ENCODE data around the gene GRK4. TPM values are rescaled to one million over a fixed set of nuclear protein-coding genes. Genes with fewer than 3 reads are reported as not detected.
"Not testable (repeated sequence)": the region's sequence is repeated elsewhere in the genome, so short reads cannot be mapped to it uniquely, and the experiment has no call there.

Gene GRK4
- total RNA-seq, result 1 to 10 TPM; 2.2 to 2.6 TPM

DNA sequence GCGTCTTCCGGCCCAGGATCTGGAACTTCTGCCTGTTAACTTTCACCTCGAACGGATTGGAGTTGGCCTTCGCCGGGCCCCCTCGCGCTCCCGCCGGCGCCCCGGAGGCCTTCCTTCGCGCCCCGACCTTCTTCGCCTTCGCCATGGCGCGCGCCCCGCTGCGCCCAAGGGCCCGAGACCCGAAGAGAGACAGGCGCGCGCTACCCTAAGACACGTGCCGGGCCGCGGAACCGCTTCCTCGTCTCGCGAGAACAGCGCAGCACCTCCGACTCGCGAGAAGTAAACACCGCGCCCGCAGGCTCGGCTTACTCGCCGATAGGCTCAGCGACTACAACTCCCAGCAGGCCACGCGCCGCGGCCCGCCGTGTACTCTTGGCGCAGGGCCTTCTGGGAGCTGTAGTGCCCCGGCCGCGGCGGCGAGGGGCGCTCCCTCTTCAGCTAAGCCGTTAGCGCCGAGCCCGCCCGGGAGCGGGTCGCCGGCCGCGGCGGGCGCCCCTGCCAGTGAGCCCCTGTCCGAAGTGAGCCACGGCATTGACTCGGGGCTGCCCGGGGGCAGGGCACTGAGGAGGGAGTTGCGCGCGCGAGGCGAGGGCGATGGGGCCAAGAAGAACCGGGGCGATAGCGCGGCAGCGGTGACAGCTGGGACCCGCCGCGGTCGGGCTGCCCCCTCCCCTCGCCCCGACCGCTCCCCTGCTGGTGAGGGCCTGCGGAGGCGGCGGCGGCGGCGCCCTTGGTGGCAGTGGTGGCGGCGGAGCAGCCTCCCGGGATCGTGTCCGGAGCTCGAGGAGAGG, at the start of gene GRK4, which contains the start of gene NOP14:
Gene GRK4, plus strand, starts transcription at position 397 of the 791 bp plus-strand sequence. CDS start 500 bp downstream, outside the sequence.
Gene NOP14, minus strand, starts transcription at position 232 of the 791 bp plus-strand sequence. Its CDS starts 87 bp downstream, at position 145.
- Mint-ChIP-seq H3K9me3 (ENCODE audit: insufficient read depth) (no peaks in the 10 kb centered on the region), H3K36me3 (ENCODE audit: low read depth) (peaks cover 16% of the 10 kb centered on the region), H3K4me3 (peak within 1 kb of the TSS; percentile 74), H3K4me1 (ENCODE audit: low read depth) (peaks cover 38% of the 10 kb centered on the region), H3K27ac (peak within 1 kb of the TSS; percentile 95), H3K27me3 (ENCODE audit: low read depth) (no peaks in the 10 kb centered on the region)
- POLR2A ChIA-PET, result interaction anchor here (0.5 to 3.0 kb wide), 12 partner anchors 9 to 1381 kb away, joined by 3 to 18 read pairs (median 3); partner anchors contain the start of genes HTT, HTT-AS and TNIP2
- CTCF ChIA-PET, result interaction anchor here (0.8 to 4.6 kb wide), 7 partner anchors 10 to 201 kb away, joined by 3 to 41 read pairs (median 12); no protein-coding TSS in a partner anchor
- DNase-seq (peak; percentile 99), ATAC-seq (peak; percentile 83)

DNA sequence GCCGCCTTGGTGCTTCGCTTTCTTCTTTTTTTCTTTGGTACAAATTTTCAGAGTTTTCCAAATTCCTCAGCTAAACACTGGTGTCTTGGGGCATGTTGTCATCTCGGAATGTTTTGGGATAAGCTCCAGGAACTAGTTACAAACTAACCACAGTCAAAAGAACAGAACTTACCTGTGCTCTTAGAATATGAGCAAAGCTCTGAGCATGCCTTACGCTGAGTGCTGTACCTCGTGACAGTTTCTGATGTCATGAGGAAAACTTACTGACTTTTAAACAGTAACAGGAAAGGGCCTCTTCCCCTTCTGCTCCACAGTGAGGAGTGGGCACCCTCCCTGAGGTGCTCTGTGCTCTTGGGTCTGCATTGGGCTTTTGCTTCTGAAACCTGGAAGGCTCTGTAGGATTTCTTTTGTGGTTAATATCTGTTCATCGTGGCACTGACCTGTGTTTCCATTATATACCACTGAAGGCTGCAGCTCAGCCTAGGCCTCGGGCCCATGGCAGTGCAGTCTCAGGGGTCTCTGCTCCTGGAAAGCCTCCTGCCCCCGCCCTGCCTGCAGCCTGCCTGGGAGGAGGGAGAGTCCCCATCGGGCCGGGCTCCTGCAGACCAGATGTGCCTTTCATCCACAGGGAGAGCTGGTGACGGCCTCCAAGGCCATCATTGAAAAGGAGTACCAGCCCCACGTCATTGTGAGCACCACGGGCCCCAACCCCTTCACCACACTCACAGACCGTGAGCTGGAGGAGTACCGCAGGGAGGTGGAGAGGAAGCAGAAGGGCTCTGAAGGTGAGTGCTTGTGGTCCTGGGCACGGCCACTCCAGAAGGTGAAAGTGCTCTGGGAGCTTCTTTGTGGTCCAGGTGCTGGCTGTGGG, 48.9 kb upstream of the GRK4 start:
- Mint-ChIP-seq H3K9me3 (ENCODE audit: insufficient read depth) (peaks cover 3% of the 10 kb centered on the region), H3K36me3 (ENCODE audit: low read depth) (peaks cover 71% of the 10 kb centered on the region), H3K27ac (peak overlapping the region; percentile 49), H3K4me3 (peak overlapping the region; percentile 3), H3K4me1 (ENCODE audit: low read depth) (peaks cover 28% of the 10 kb centered on the region), H3K27me3 (ENCODE audit: low read depth) (no peaks in the 10 kb centered on the region)
- ChIA-PET CTCF (interaction anchor here (0.7 to 1.4 kb wide), 5 partner anchors 9 to 151 kb away, joined by 3 to 5 read pairs (median 3); no protein-coding TSS in a partner anchor), POLR2A (interaction anchor here (0.8 kb wide), 1 partner anchor 158 kb away, joined by 3 read pairs; no protein-coding TSS in a partner anchor)
- ATAC-seq, result peak; percentile 82
- peak; percentile 64 for DNase-seq

DNA sequence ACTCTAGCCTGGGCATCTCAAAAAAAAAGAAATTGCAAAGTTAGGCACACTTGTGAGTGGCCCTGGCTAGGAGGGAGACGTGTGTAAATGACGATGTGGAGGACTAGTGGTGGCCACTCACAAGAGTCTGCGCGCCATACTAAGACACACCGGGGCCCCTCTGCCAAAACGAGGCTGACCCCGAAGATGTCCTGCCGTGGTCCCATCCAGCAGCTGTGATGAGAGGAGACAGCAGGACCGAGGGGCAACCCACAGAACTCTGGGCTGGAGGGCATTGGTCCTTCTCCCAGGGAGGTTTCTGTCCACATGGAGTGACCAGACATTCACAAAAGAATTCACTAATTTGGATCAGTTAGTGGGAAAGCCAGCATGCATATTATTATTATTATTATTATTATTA, 47.6 kb upstream of the GRK4 start:
- H3K4me1 Mint-ChIP-seq (ENCODE audit: low read depth), result peaks cover 32% of the 10 kb centered on the region
- ChIA-PET CTCF (interaction anchor here (1.2 to 1.4 kb wide), 2 partner anchors 38 to 152 kb away, joined by 3 to 5 read pairs; no protein-coding TSS in a partner anchor), POLR2A (no interaction called here)
- no peak for DNase-seq
- ATAC-seq, result no peak
- H3K9me3 Mint-ChIP-seq (ENCODE audit: insufficient read depth), result peaks cover 8% of the 10 kb centered on the region
- H3K4me3 Mint-ChIP-seq, result no peak overlapping the region
- H3K27ac Mint-ChIP-seq, result no peak overlapping the region
- no peaks in the 10 kb centered on the region for H3K27me3 Mint-ChIP-seq (ENCODE audit: low read depth)
- H3K36me3 Mint-ChIP-seq (ENCODE audit: low read depth), result peaks cover 77% of the 10 kb centered on the region

DNA sequence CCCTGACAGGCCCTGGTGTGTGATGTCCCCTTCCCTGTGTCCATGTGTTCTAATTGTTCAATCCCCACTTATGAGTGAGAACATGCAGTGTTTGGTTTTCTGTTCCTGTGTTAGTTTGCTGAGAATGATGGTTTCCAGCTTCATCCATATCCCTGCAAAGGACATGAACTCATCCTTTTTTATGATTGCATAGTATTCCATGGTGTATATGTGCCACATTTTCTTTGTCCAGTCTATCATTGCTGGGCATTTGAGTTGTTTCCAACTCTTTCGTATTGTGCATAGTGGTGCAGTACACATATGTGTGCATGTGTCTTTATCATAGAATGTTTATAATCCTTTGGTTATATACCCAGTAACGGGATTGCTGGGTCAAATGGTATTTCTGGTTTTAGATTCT, 46.7 kb upstream of the GRK4 start:
- ATAC-seq; H3K9me3 Mint-ChIP-seq (ENCODE audit: insufficient read depth); H3K4me3 Mint-ChIP-seq: not testable (repeated sequence)

DNA sequence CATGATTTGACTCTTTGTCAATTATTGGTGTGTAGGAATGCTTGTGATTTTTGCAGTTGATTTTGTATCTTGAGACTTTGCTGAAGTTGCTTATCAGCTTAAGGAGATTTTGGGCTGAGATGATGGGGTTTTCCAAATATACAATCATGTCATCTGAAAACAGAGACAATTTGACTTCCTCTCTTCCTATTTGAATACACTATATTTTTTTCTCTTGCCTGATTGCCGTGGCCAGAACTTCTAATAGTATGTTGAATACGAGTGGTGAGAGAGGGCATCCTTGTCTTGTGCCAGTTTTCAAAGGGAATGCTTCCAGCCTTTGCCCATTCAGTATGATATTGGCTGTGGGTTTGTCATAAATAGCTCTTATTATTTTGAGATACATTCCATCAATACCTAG, 45.1 kb upstream of the GRK4 start:
- DNase-seq; H3K4me3 Mint-ChIP-seq; CTCF ChIA-PET; H3K9me3 Mint-ChIP-seq (ENCODE audit: insufficient read depth); H3K27ac Mint-ChIP-seq; H3K27me3 Mint-ChIP-seq (ENCODE audit: low read depth); ATAC-seq; POLR2A ChIA-PET: not testable (repeated sequence)
- Mint-ChIP-seq H3K36me3 (ENCODE audit: low read depth) (peaks cover 84% of the 10 kb centered on the region), H3K4me1 (ENCODE audit: low read depth) (peaks cover 54% of the 10 kb centered on the region)

More for the DNA sequence above, 46.7 kb upstream of the GRK4 start:
- CTCF ChIA-PET; H3K27me3 Mint-ChIP-seq (ENCODE audit: low read depth); DNase-seq; POLR2A ChIA-PET: not testable (repeated sequence)
- peak overlapping the region; percentile 28 for H3K27ac Mint-ChIP-seq
- peaks cover 40% of the 10 kb centered on the region for H3K4me1 Mint-ChIP-seq (ENCODE audit: low read depth)
- peaks cover 78% of the 10 kb centered on the region for H3K36me3 Mint-ChIP-seq (ENCODE audit: low read depth)

DNA sequence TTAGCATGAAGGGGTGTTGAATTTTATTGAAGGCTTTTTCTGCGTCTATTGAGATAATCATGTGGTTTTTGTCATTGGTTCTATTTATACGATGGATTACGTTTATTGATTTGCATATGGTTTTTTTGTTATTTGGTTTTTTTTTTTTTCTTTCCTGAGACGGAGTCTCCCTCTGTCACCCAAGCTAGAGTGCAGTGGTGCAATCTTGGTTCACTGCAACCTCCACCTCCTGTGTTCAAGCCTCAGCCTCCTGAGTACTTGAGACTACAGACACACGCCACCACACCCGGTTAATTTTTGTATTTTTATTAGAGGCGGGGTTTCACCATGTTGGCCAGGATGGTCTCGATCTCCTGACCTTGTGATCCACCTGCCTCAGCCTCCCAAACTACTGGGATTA, 44.7 kb upstream of the GRK4 start:
- H3K36me3 Mint-ChIP-seq (ENCODE audit: low read depth), result peaks cover 87% of the 10 kb centered on the region
- H3K4me3 Mint-ChIP-seq; H3K27ac Mint-ChIP-seq; H3K27me3 Mint-ChIP-seq (ENCODE audit: low read depth); DNase-seq; POLR2A ChIA-PET; ATAC-seq; H3K9me3 Mint-ChIP-seq (ENCODE audit: insufficient read depth): not testable (repeated sequence)
- peaks cover 54% of the 10 kb centered on the region for H3K4me1 Mint-ChIP-seq (ENCODE audit: low read depth)
- CTCF ChIA-PET, result interaction anchor here (1.3 to 1.6 kb wide), 2 partner anchors 17 to 156 kb away, joined by 3 to 4 read pairs; no protein-coding TSS in a partner anchor

DNA sequence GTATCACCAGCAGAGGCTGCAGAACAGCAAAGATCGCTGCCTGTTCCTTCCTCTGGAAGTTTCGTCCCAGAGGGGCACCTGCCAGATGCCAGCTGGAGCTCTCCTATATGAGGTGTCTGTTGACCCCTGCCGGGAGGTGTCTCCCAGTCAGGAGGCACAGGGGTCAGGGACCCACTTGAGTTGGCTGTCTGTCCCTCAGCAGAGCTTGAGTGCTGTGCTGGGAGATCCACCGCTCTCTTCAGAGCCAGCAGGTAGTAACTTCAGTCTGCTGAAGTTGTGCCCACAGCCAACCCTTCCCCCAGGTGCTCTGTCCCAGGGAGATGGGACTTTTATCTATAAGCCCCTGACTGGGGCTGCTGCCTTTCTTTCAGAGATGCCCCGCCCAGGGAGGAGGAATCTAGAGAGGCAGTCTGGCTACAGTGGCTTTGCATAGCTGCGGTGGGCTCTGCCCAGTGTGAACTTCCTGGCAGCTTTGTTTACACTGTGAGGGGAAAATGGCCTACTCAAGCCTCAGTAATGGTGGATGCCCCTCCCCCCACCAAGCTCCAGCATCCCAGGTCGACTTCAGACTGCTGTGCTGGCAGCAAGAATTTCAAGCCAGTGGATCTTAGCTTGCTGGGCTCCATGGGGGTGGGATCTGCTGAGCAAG, 40.8 kb upstream of the GRK4 start:
- POLR2A ChIA-PET, result interaction anchor here (1.2 to 1.8 kb wide), 2 partner anchors 13 to 454 kb away, joined by 3 to 9 read pairs; partner anchors contain the start of gene RNF4
- not testable (repeated sequence) for H3K9me3 Mint-ChIP-seq (ENCODE audit: insufficient read depth); ATAC-seq; H3K27me3 Mint-ChIP-seq (ENCODE audit: low read depth)
- Mint-ChIP-seq H3K36me3 (ENCODE audit: low read depth) (peaks cover 74% of the 10 kb centered on the region), H3K4me3 (peak overlapping the region; percentile 18), H3K4me1 (ENCODE audit: low read depth) (peaks cover 40% of the 10 kb centered on the region), H3K27ac (peak overlapping the region; percentile 59)
- CTCF ChIA-PET, result interaction anchor here (1.0 to 1.3 kb wide), 6 partner anchors 8 to 159 kb away, joined by 3 to 5 read pairs (median 4); no protein-coding TSS in a partner anchor
- peak; percentile 69 for DNase-seq

DNA sequence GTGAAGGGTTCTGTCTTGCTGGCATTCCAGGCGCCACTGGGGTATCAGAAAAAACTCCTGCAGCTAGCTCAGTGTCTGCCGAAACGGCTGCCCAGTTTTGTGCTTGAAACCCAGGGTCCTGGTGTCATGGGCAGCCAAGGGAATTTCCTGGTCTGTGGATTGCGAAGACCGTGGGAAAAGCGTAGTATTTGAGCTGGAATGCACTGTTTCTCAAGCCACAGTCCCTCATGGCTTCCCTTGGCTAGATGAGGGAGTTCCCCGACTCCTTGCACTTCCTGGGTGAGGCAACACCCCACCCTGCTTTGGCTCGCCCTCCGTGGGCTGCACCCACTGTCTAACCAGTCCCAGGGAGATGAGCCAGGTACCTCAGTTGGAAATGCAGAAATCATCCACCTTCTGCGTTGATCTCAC, 40.2 kb upstream of the GRK4 start:
- peaks cover 8% of the 10 kb centered on the region for H3K9me3 Mint-ChIP-seq (ENCODE audit: insufficient read depth)
- DNase-seq (no peak), ATAC-seq (peak; percentile 48)
- ChIA-PET CTCF (interaction anchor here (1.0 to 1.3 kb wide), 6 partner anchors 9 to 160 kb away, joined by 3 to 5 read pairs (median 4); no protein-coding TSS in a partner anchor), POLR2A (interaction anchor here (1.8 kb wide), 1 partner anchor 12 kb away, joined by 9 read pairs; no protein-coding TSS in a partner anchor)
- no peaks in the 10 kb centered on the region for H3K27me3 Mint-ChIP-seq (ENCODE audit: low read depth)
- H3K27ac Mint-ChIP-seq, result peak overlapping the region; percentile 60
- peaks cover 73% of the 10 kb centered on the region for H3K36me3 Mint-ChIP-seq (ENCODE audit: low read depth)
- H3K4me1 Mint-ChIP-seq (ENCODE audit: low read depth), result peaks cover 39% of the 10 kb centered on the region
- no peak overlapping the region for H3K4me3 Mint-ChIP-seq

DNA sequence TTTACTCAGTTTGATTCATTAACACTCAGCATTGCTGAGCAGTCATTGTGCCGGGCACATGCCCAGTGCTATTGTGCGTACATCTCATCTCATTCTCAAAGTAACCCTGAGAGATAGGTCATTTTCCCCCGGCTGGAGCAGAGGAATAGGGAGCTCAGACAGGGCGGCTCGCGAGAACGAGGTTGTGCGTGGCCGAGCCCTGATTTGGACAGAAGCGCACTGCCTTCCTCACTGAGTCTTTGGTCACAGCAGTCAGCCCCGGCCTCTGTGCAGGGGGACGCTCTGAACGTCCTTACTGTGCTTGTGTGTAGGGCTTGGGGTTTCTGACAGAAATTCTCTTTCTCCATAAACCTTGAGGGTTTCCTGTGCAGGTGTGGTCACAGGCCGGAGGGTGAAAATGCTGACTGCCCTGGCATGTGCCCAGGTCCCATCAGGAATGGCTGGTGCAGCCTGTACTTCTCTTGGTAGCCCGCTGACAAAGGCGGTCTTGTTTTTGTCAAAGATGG, 39.6 kb upstream of the GRK4 start:
- peaks cover 72% of the 10 kb centered on the region for H3K36me3 Mint-ChIP-seq (ENCODE audit: low read depth)
- H3K4me1 Mint-ChIP-seq (ENCODE audit: low read depth), result peaks cover 39% of the 10 kb centered on the region
- H3K9me3 Mint-ChIP-seq (ENCODE audit: insufficient read depth), result peaks cover 8% of the 10 kb centered on the region
- ChIA-PET POLR2A (interaction anchor here (1.8 kb wide), 1 partner anchor 12 kb away, joined by 9 read pairs; no protein-coding TSS in a partner anchor), CTCF (interaction anchor here (1.1 kb wide), 2 partner anchors 9 to 160 kb away, joined by 3 to 4 read pairs; no protein-coding TSS in a partner anchor)
- peak overlapping the region; percentile 60 for H3K27ac Mint-ChIP-seq
- H3K4me3 Mint-ChIP-seq, result no peak overlapping the region
- DNase-seq (no peak), ATAC-seq (no peak)
- no peaks in the 10 kb centered on the region for H3K27me3 Mint-ChIP-seq (ENCODE audit: low read depth)

DNA sequence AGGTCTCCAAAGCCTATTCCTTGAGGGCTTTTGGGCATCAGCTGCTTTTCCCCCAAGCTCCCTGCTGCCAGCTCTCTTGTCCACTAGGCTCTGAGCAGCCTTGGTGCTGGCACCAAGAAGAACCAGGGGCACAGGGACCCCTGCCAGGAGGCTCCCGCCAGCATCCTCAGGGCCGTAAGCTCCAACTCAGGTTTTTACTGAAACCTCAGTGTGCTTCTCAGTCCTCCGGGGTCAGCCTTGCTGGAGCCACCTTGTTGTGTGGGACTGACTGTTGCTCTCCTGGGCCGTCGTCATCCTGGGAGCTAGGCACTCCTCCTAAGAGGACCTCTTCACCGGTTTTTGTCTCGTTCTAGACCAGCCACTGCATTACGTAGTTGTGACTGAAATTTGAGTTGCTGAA, 39.1 kb upstream of the GRK4 start:
- H3K4me3 Mint-ChIP-seq, result no peak overlapping the region
- DNase-seq (no peak), ATAC-seq (no peak)
- ChIA-PET CTCF (no interaction called here), POLR2A (interaction anchor here (1.0 kb wide), 1 partner anchor 11 kb away, joined by 3 read pairs; no protein-coding TSS in a partner anchor)
- peaks cover 38% of the 10 kb centered on the region for H3K4me1 Mint-ChIP-seq (ENCODE audit: low read depth)
- peaks cover 73% of the 10 kb centered on the region for H3K36me3 Mint-ChIP-seq (ENCODE audit: low read depth)
- no peaks in the 10 kb centered on the region for H3K27me3 Mint-ChIP-seq (ENCODE audit: low read depth)
- peaks cover 7% of the 10 kb centered on the region for H3K9me3 Mint-ChIP-seq (ENCODE audit: insufficient read depth)
- H3K27ac Mint-ChIP-seq, result peak overlapping the region; percentile 52

Measured in activated CD8-positive, alpha-beta T cell treated with anti-CD3 and anti-CD28 coated beads, Interleukin-2, amount 10 ng/mL, durations not matched to agents 7 days and 5 days (primary cell).